ENCODE results near the gene CAND1.

Gene CAND1

GRCh38 chr12:67357376-67358125 lies 88.4 kb downstream of the CAND1 start:
- peaks cover 4% of the 10 kb centered on the region for H3K4me1 ChIP-seq
- H3K4me3 ChIP-seq (ENCODE audit: low read depth, low read length), result no peak overlapping the region
- no peak for DNase-seq
- H3K27me3 ChIP-seq, result peaks cover 50% of the 10 kb centered on the region
- TF ChIP-seq, protein P1, sequence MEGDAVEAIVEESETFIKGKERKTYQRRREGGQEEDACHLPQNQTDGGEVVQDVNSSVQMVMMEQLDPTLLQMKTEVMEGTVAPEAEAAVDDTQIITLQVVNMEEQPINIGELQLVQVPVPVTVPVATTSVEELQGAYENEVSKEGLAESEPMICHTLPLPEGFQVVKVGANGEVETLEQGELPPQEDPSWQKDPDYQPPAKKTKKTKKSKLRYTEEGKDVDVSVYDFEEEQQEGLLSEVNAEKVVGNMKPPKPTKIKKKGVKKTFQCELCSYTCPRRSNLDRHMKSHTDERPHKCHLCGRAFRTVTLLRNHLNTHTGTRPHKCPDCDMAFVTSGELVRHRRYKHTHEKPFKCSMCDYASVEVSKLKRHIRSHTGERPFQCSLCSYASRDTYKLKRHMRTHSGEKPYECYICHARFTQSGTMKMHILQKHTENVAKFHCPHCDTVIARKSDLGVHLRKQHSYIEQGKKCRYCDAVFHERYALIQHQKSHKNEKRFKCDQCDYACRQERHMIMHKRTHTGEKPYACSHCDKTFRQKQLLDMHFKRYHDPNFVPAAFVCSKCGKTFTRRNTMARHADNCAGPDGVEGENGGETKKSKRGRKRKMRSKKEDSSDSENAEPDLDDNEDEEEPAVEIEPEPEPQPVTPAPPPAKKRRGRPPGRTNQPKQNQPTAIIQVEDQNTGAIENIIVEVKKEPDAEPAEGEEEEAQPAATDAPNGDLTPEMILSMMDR (IDR thresholded peaks at IDR 0.05; ENCODE audit: low read depth, low read length), result no peak
- no peaks in the 10 kb centered on the region for H3K9me3 ChIP-seq
- H3K36me3 ChIP-seq, result no peaks in the 10 kb centered on the region

- H3K27me3 ChIP-seq, result peaks cover 39% of the 10 kb centered on the region
- TF ChIP-seq, protein P1 (IDR thresholded peaks at IDR 0.05; ENCODE audit: low read depth, low read length), result no peak
- DNase-seq, result no peak
- no peaks in the 10 kb centered on the region for H3K9me3 ChIP-seq
- no peak overlapping the region for H3K4me3 ChIP-seq (ENCODE audit: low read depth, low read length)
- H3K4me1 ChIP-seq, result peaks cover 4% of the 10 kb centered on the region
- no peaks in the 10 kb centered on the region for H3K36me3 ChIP-seq
These were observed 89.7 kb downstream of the CAND1 start for GRCh38 chr12:67358781-67359338.

DNA sequence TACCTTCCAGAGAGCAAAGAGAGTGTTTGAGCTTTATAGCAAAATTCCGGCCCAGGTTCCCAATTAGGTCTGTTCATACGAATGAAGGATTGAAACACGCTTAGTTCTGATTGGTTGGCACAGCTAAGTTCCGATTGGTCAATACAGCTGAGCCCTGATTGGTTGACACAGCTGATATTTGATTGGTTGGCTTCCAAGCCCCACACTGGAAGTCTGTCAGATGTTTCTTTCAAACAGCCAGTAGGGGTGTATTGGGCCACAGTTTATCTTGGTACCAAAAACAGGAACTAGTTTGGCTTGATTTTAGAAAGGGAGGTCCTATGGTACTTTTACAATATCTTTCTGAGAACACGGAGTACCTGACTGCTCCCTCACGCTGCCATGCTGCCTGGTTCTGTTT lies 93.4 kb downstream of the CAND1 start:
- no peak for DNase-seq
- no peak overlapping the region for H3K4me3 ChIP-seq (ENCODE audit: low read depth, low read length)
- no peaks in the 10 kb centered on the region for H3K9me3 ChIP-seq
- H3K36me3 ChIP-seq, result no peaks in the 10 kb centered on the region
- TF ChIP-seq, protein P1 (IDR thresholded peaks at IDR 0.05; ENCODE audit: low read depth, low read length), result no peak
- no peaks in the 10 kb centered on the region for H3K4me1 ChIP-seq
- peaks cover 13% of the 10 kb centered on the region for H3K27me3 ChIP-seq

DNA sequence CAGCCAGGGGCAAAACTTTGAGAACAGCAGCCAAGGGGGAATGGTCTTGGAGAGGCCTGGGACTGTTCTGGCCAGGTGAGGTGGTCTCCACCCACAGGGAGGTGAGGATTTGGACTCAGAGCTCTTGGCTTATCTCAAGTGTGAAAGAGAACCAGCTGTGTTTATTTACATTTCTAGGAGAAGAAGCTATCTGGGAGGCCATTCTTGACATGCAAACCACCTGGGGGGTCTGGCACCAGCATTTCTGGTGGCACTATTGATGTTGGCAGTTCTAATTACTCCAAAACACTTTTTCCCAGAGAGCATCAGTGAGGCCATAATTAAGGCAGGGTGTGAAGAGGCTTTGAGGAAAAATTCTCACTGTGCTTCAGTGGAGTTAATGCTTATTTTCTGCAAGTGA lies 95.1 kb downstream of the CAND1 start:
- Histone ChIP-seq H3K4me3 (ENCODE audit: low read depth, low read length) (no peak overlapping the region), H3K4me1 (no peaks in the 10 kb centered on the region), H3K36me3 (no peaks in the 10 kb centered on the region), H3K9me3 (no peaks in the 10 kb centered on the region), H3K27me3 (no peaks in the 10 kb centered on the region)
- TF ChIP-seq, protein P1 (IDR thresholded peaks at IDR 0.05; ENCODE audit: low read depth, low read length), result no peak
- no peak for DNase-seq

DNA sequence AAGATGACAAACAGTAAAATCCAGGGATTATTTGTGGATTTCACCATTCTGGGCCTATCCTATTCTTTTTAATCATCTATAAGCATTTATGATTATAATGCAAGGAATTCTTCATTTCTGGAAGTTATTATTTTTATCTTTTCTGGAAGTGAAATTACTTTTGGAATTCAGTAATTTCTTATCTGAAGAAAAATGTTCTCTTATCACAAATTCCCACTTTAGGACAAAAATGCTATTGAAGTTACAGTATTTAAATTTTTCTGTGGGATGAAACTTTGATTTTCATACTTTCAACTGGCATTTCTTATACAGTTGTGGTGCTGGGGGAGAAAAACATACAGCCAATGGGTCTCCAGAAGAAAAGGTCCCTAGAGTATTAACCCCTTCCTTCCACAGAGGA lies 96.0 kb downstream of the CAND1 start:
- TF ChIP-seq, protein P1 (IDR thresholded peaks at IDR 0.05; ENCODE audit: low read depth, low read length), result no peak
- no peaks in the 10 kb centered on the region for H3K4me1 ChIP-seq
- no peaks in the 10 kb centered on the region for H3K9me3 ChIP-seq
- H3K36me3 ChIP-seq, result no peaks in the 10 kb centered on the region
- no peaks in the 10 kb centered on the region for H3K27me3 ChIP-seq
- H3K4me3 ChIP-seq (ENCODE audit: low read depth, low read length), result no peak overlapping the region
- no peak for DNase-seq

- DNase-seq, result no peak
- TF ChIP-seq, protein P1 (IDR thresholded peaks at IDR 0.05; ENCODE audit: low read depth, low read length), result no peak
- Histone ChIP-seq H3K36me3 (no peaks in the 10 kb centered on the region), H3K4me3 (ENCODE audit: low read depth, low read length) (no peak overlapping the region), H3K9me3 (no peaks in the 10 kb centered on the region), H3K27me3 (no peaks in the 10 kb centered on the region), H3K4me1 (no peaks in the 10 kb centered on the region)
These were observed 98.7 kb downstream of the CAND1 start for GRCh38 chr12:67367843-67368242.

Data from BE2C (cell line).